ENCODE results near the gene SUPT3H.

Gene SUPT3H

GRCh38 chr6:44983467-44984365 lies 394.0 kb downstream of the SUPT3H start:
- no peak for DNase-seq

DNA sequence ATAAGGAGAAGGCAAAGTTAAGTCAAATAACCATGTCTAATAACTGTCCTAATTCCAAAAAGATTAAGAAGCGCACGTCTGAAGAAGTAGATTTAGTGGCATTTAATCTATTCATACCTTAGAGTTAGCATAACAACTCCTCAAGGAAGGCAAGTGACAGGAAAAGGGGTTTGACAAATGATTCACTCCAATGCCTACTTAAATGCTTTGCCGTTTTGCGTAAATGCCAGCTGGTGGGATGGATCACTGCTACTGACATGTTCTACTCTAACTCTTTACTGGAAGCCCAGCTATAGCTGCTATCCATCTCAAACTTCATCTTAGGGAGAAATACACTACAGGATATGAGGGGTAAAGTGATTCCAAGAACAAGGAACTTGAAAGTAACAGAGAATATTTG lies 396.9 kb downstream of the SUPT3H start:
- DNase-seq = no peak

GRCh38 chr6:44976677-44977641 lies 400.8 kb downstream of the SUPT3H start:
- DNase-seq = no peak

GRCh38 chr6:44974511-44974910 lies 403.2 kb downstream of the SUPT3H start:
- DNase-seq = no peak

- DNase-seq = no peak
These were observed 405.0 kb downstream of the SUPT3H start for GRCh38 chr6:44972709-44973108.

DNA sequence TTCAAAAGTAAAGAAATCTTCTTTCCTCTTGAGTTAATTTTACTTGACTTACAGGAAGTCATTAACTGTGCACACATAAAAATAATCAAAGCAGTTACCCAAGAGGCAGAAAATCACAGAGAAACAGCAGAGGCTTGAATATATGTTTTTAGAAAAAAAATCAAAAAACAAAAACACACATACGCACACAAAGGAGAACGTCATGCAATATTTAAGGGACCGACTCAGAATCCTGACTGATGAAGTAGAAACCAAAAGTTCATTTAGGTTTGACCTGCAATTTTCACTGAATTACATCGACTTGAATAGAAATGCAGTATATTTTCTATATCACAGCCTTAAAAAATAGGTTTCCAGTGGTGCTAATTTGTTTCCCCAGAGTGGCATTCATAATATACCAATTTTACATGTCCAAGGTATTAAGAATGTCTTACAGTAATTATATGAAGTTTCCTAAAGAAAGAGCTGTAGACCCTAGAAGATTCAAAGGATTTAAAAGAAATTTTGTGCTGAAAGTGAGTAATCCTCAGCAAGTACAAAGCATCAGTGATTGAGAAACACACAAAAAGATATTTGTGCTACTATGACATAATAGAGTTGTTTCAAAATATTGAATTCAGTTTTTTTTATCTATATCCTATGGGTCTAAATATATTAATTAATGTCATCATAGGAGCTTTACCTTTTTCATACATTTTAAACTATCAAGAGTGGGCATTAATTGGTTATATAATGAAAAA lies 408.1 kb downstream of the SUPT3H start:
- no peak for DNase-seq

GRCh38 chr6:44967481-44967880 lies 410.3 kb downstream of the SUPT3H start:
- no peak for DNase-seq

DNA sequence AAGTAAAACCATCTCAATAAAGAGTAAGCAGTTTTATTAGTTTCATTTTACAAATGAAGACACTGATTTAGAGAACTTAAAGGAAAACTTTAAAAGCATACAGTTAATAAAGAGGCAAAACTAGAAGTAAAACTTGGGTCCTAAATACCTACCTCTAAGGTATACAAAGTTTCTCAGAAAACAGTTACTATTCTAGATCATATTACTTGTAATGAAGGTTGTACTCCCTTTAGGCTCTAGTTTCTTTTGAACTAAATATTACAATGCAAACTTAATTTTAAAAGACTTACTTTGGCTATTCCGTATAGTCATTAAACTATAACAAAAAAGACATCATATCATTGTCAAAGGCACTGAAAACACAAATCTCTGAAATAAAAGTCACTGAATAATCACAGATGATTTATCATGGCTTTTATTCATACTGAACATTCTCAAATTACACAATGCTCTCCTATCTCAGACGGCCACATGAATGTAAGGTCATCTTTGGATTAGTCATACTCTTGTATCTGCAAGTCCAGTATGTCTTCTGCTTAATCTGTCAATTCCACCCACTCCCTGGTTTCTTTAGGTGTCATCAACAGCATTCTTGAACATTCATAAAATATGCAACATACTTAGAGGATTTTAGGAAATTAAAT lies 411.2 kb downstream of the SUPT3H start:
- DNase-seq = no peak

DNA sequence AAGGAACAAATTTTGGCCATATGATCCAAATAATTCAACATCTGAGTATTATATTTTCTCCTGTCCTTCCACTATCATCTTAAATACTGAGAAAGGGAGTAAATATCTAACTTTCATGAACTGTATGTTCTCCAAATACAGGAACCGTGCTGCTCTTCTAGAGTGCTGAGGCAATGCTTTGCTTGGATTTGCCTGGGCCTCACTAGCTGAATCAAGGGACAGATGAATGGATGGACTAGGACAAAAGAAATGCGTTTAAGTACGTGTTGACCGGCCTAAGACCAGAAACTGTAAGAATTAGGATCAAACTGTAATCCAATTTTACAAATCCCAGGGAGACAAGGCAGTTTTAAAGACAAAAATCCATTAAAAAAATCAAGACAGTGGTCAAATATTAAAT lies 412.0 kb downstream of the SUPT3H start:
- no peak for DNase-seq

DNA sequence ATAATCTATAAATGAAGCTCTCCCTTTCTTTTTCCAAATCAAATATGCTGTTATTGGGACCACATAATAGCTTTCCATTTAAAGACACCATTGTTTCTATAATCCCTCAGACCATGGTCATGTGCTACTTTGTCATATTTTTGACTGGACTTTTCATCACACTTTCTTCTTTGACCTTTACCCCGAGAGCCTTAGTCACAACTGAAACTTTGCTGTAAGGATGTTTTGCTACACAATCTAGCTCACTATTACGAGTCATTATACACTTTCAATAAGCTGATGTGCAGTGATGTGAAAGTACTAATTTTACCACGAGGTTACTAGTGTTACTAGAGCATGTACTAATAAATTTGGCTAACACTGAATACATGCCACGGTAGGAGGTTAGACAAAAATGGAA lies 416.8 kb downstream of the SUPT3H start:
- DNase-seq = no peak

GRCh38 chr6:44959651-44960050 lies 418.1 kb downstream of the SUPT3H start:
- no peak for DNase-seq

DNA sequence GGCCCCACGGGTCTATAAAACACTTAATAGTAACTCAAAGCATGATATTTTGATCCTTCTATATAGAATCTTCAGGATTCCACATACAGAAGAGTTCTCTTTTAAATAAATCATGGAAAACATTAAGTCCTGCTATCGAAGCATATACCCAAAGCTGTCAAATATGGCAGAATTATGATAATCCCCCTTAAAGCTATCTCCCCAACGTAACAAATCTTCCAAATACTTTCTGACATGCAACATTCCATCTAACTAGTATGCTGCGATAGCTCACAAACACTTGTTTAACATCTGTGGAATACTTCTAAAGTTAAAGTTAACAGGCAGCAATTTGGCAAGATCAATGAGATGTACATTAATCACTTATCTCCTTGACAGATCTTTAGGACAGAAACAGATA lies 420.6 kb downstream of the SUPT3H start:
- no peak for DNase-seq

- no peak for DNase-seq
These were observed 421.3 kb downstream of the SUPT3H start for GRCh38 chr6:44956396-44956795.

GRCh38 chr6:44955145-44955544 lies 422.6 kb downstream of the SUPT3H start:
- DNase-seq = no peak

- no peak for DNase-seq
These were observed 423.5 kb downstream of the SUPT3H start for GRCh38 chr6:44954281-44954680.

DNA sequence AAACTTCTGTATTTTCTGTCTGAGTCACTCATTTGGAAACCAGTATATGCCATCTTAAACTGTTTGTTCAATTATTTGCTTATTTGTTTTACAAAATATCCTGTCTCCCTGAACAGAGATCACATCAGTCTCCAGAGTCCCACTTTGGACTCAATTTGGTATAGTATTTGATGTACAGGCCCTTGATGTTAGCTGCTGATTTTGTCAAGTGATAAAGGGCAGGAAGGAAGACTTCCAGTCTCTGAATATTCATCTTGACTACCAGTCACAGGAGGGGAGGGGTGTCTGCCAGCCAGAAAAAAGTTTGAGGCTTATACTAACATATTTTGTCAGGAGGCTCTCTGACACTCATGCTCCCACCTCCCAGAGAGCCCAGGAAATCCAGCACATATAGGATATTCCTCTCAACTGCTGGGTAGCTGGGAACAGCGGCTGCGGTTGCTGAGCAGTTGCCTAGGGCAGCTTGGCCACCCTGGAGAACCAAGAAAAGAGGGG lies 426.4 kb downstream of the SUPT3H start:
- DNase-seq = no peak

DNA sequence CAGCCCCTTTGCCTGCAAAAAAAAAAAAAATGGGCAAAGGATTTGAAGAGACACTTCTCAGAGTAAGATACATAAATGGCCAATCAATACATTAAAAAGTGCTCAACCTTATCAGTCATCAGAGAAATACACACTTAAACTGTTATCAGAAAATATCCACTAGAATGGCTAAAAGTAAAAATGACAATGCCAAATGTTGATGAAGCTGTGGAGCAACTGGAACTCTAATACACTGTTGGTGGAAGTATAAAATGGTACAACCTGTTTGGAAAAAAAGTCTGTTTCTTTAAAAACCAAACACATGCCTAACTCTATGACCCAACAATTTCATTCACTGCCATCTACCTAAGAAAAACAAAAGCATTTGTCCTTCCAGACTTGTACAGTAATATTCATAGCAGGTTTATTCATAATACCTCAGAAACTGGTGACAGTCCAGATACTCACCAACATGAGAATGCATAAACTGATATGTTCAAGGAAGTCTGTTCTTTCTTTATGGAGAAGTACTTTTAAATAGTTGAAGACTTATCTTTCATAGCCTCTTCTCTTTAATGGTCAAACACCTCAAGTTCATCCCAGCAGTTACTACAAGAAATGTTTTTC lies 428.0 kb downstream of the SUPT3H start:
- DNase-seq = no peak

DNA sequence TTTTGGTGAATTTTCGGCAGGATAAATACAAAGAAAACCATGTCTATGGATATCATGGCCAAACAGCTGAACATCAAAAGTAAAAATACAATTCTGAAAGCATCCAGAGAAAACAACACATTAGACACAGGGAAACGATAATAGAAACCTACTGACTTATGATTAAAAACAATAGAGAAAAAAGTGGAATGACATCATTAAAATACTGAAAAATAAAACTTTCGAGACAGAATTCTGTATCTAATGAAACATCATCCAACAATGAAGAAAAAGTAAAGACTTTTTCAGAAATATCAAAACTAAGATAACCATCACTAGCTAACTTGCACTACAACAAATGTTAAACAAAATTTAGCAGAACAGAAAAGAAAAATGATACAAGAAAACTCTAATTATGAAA lies 434.2 kb downstream of the SUPT3H start:
- no peak for DNase-seq

DNA sequence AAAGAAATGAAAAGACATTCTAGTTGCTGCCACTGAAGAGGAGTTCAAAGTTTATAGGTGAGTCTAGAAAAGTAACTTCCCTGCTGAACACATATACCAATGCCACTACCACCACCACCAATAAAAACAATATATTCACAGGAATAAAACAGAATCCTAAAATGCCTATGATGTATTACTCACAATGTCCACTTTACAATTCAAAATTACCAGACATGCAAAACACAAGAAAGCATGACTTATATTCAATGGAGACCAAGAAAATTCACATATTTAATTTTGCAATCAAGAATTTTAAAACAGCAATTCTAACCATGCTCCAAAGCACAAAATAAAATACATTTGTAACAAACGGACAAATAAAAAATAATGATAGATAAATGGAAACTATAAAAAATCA lies 434.9 kb downstream of the SUPT3H start:
- DNase-seq = no peak

DNA sequence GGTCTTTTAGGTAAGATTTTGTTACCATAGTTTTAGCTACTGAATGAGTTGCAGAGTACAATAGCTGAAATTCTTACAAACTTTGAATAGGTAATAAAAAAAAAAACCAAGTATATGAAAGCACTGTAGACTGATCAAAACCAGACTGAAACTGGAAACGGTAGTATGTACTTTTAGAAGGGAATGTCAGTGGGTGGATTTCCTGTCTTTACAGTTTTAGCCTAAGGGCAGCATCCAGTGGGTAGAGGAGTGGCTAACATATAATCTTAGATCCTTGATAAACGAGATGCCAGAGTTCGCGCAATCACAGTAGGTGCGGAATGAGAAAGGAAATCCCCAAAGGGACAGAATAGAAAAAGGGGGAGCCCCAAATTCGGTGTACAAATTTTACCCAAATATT lies 435.5 kb downstream of the SUPT3H start:
- DNase-seq = no peak

DNA sequence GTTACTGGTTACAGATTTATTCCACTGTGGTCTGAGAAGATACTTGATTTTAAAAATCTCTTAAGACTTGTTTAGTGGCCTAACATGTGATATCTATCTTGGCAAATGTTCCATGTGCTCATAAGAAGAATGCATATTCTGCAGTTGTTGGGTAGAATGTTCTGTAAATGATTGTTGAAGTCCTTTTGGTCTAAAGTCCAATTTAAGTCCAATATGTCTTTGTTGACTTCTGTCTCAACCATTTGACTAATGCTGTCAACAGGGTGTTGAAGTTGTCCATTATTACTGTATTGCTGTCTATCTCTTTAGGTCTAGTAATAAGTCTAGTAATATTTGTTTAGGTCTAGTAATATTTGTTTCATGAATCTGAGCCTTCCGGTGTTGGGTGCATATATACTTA lies 437.4 kb downstream of the SUPT3H start:
- DNase-seq = no peak
